Measurements from ENCODE around the gene SCUBE2.

GRCh38 chr11:8971924-8972316 lies 119.5 kb downstream of the SCUBE2 start:
- no peak for TF ChIP-seq CTCF (tag by site-specific recombination; IDR thresholded peaks at IDR 0.05)
- TF ChIP-seq ZNF2 (tag by site-specific recombination; IDR thresholded peaks at IDR 0.05): no peak
- no peak for TF ChIP-seq YY1 (tag by site-specific recombination; IDR thresholded peaks at IDR 0.05)
- TF ChIP-seq ZNF23 (tag by site-specific recombination; IDR thresholded peaks at IDR 0.05; ENCODE audit: borderline replicate concordance): no peak
- TF ChIP-seq SP3 (tag by site-specific recombination; IDR thresholded peaks at IDR 0.05): no peak
- TF ChIP-seq ZNF350 (tag by site-specific recombination; IDR thresholded peaks at IDR 0.05): no peak
- no peak for TF ChIP-seq ZNF585B (tag by site-specific recombination; IDR thresholded peaks at IDR 0.05)
- no peak for TF ChIP-seq ZBTB8A (tag by site-specific recombination; IDR thresholded peaks at IDR 0.05)
- TF ChIP-seq ZNF561 (tag by site-specific recombination; IDR thresholded peaks at IDR 0.05; ENCODE audit: borderline replicate concordance): no peak
- TF ChIP-seq ZBTB7A (tag by site-specific recombination; IDR thresholded peaks at IDR 0.05; ENCODE audit: low read depth): no peak
- TF ChIP-seq ZNF843 (tag by site-specific recombination; IDR thresholded peaks at IDR 0.05): no peak
- TF ChIP-seq ZFP37 (tag by site-specific recombination; IDR thresholded peaks at IDR 0.05): no peak
